DND-41 (cell line): ENCODE data around the gene TOR1A.
A peak's percentile ranks its signal among the peaks of the same experiment; 100 is the strongest.

Source experiments
- ATAC-seq: fragments of 200-7000 bp; cut with Tn5 transposase; 3 replicates; pipeline ENCODE4 v1.9.1; 2021; ENCODE audit warnings: low read depth; ENCODE audit not compliant: insufficient read depth
- DNase-seq: peaks from one replicate; pipeline ENCODE4 v3.0.0-alpha.2; 2020
- H2AFZ ChIP-seq: 2 replicates; pipeline ENCODE4 v1.6.0; 2012; ENCODE audit warnings: low read depth, low read length
- H3K27ac ChIP-seq: 2 replicates; pipeline ENCODE4 v1.5.1; 2012; ENCODE audit warnings: low read length, inconsistent platforms
- H3K27me3 ChIP-seq: fragments of 200-600 bp; sonication (generic); 2 replicates; pipeline ENCODE4 v1.6.0; 2012; ENCODE audit warnings: low read length, mild to moderate bottlenecking, inconsistent platforms; ENCODE audit not compliant: insufficient read depth, poor library complexity
- H3K36me3 ChIP-seq: 2 replicates; pipeline ENCODE4 v1.5.1; 2012; ENCODE audit warnings: low read length, inconsistent platforms; ENCODE audit not compliant: insufficient read depth
- H3K4me1 ChIP-seq: 2 replicates; pipeline ENCODE4 v1.5.1; 2012; ENCODE audit warnings: mild to moderate bottlenecking, low read length; ENCODE audit not compliant: insufficient read depth
- H3K4me2 ChIP-seq: 2 replicates; pipeline ENCODE4 v1.6.0; 2012; ENCODE audit warnings: mild to moderate bottlenecking, moderate library complexity, low read length, inconsistent platforms; ENCODE audit not compliant: insufficient read depth
- H3K4me3 ChIP-seq, 2 experiments: fragments of 200-600 bp in 1 of 2; shearing (Covaris generic) in 1 of 2; 2 replicates each; pipeline ENCODE4 v1.5.1; 2012 to 2016; ENCODE audit warnings: inconsistent platforms in 2 of 2, low read length in 2 of 2, mild to moderate bottlenecking in 2 of 2, low read depth in 1 of 2, moderate library complexity in 1 of 2
- H3K79me2 ChIP-seq: 2 replicates; pipeline ENCODE4 v1.6.0; 2012; ENCODE audit warnings: low read length, inconsistent platforms; ENCODE audit not compliant: insufficient read depth
- H3K9ac ChIP-seq: 2 replicates; pipeline ENCODE4 v1.6.0; 2012; ENCODE audit warnings: low read depth, mild to moderate bottlenecking, inconsistent platforms, low read length, moderate library complexity
- H3K9me3 ChIP-seq: 2 replicates; pipeline ENCODE4 v1.5.1; 2012; ENCODE audit warnings: low read length, moderate library complexity, mild to moderate bottlenecking, inconsistent platforms; ENCODE audit not compliant: insufficient read depth, severe bottlenecking
- H4K20me1 ChIP-seq: 2 replicates; pipeline ENCODE4 v1.6.0; 2012; ENCODE audit warnings: low read length; ENCODE audit not compliant: insufficient read depth
- EZH2 ChIP-seq: IDR thresholded peaks from 3 replicates; pipeline ENCODE4 v1.6.1; 2012; ENCODE audit warnings: borderline replicate concordance, low read depth, mild to moderate bottlenecking, moderate library complexity, low read length, inconsistent platforms; ENCODE audit not compliant: severe bottlenecking
- TF ChIP-seq, protein P1 (sequence below): IDR thresholded peaks from 2 replicates; pipeline ENCODE4 v1.5.1; 2012; ENCODE audit warnings: borderline replicate concordance, low read length, moderate library complexity, mild to moderate bottlenecking; ENCODE audit not compliant: poor library complexity, severe bottlenecking; ENCODE audit errors: extremely low read depth

The TOR1A gene

GRCh38 chr9:129857207-129857606 lies 33.3 kb upstream of the TOR1A start:
- Histone ChIP-seq H3K79me2 (no peaks in the 10 kb centered on the region), H3K36me3 (peaks cover 56% of the 10 kb centered on the region), H3K4me1 (peaks cover 66% of the 10 kb centered on the region), H3K9ac (no peak overlapping the region), H3K27ac (peak overlapping the region; percentile 51), H3K4me2 (no peak overlapping the region), H4K20me1 (no peaks in the 10 kb centered on the region), H2AFZ (no peak overlapping the region), H3K4me3 (no peak overlapping the region), H3K9me3 (no peaks in the 10 kb centered on the region), H3K27me3 (no peaks in the 10 kb centered on the region)
- ATAC-seq (0 out of 3 replicates have a peak, but pooled peaks have one; percentile 5), DNase-seq (peak; percentile 46)
- no peak for TF ChIP-seq EZH2
- TF ChIP-seq, protein P1, sequence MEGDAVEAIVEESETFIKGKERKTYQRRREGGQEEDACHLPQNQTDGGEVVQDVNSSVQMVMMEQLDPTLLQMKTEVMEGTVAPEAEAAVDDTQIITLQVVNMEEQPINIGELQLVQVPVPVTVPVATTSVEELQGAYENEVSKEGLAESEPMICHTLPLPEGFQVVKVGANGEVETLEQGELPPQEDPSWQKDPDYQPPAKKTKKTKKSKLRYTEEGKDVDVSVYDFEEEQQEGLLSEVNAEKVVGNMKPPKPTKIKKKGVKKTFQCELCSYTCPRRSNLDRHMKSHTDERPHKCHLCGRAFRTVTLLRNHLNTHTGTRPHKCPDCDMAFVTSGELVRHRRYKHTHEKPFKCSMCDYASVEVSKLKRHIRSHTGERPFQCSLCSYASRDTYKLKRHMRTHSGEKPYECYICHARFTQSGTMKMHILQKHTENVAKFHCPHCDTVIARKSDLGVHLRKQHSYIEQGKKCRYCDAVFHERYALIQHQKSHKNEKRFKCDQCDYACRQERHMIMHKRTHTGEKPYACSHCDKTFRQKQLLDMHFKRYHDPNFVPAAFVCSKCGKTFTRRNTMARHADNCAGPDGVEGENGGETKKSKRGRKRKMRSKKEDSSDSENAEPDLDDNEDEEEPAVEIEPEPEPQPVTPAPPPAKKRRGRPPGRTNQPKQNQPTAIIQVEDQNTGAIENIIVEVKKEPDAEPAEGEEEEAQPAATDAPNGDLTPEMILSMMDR = no peak

GRCh38 chr9:129854588-129855110 lies 30.7 kb upstream of the TOR1A start:
- TF ChIP-seq EZH2 = no peak
- TF ChIP-seq, protein P1 = no peak
- peak overlapping the region; percentile 33; the same call in 1 of the 2 replicates for H3K9ac ChIP-seq
- peaks cover 50% of the 10 kb centered on the region for H3K4me1 ChIP-seq
- H3K27me3 ChIP-seq = no peaks in the 10 kb centered on the region
- H3K36me3 ChIP-seq = peaks cover 64% of the 10 kb centered on the region
- H3K79me2 ChIP-seq = no peaks in the 10 kb centered on the region
- H3K9me3 ChIP-seq = no peaks in the 10 kb centered on the region
- no peak overlapping the region for H3K4me3 ChIP-seq
- DNase-seq (peak; percentile 86), ATAC-seq (peak; percentile 97)
- H4K20me1 ChIP-seq = no peaks in the 10 kb centered on the region
- H3K4me2 ChIP-seq = no peak overlapping the region
- no peak overlapping the region for H2AFZ ChIP-seq
- H3K27ac ChIP-seq = peak overlapping the region; percentile 87

DNA sequence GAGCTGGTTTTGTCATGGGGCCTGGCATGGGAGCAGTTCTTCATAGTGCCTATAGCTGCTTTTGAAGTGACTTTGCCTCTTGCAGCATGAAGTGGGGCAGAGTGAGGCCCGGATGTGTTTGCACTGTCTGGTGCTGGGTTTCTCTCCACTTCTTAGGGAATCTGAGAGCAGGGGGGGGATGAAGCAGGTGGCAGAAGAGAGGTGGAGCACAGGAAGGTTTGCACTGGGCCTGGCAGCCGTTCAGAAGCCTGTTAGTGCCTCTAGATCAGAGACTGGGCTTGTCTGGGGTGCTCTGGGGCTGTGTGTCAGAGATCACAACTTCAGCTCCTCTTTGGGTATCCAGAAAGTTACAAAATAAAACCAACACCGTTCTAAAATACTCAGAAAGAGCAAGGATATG lies 29.7 kb upstream of the TOR1A start:
- H3K27me3 ChIP-seq = no peaks in the 10 kb centered on the region
- no peak overlapping the region for H3K4me3 ChIP-seq
- DNase-seq (peak; percentile 55), ATAC-seq (peak; percentile 35)
- no peak overlapping the region for H2AFZ ChIP-seq
- peaks cover 50% of the 10 kb centered on the region for H3K4me1 ChIP-seq
- no peak overlapping the region; the same call in 1 of the 2 replicates for H3K4me2 ChIP-seq
- peaks cover 60% of the 10 kb centered on the region for H3K36me3 ChIP-seq
- 0 out of 2 replicates have a peak overlapping the region, but pooled peaks have one; percentile 5 for H3K9ac ChIP-seq
- no peaks in the 10 kb centered on the region for H4K20me1 ChIP-seq
- TF ChIP-seq EZH2 = no peak
- TF ChIP-seq, protein P1 = no peak
- no peaks in the 10 kb centered on the region for H3K9me3 ChIP-seq
- peaks cover 6% of the 10 kb centered on the region; the same call in 1 of the 2 replicates for H3K79me2 ChIP-seq
- peak overlapping the region; percentile 66 for H3K27ac ChIP-seq
